Measurements from ENCODE around the gene FAM78A. TPM values are rescaled to one million over a fixed set of nuclear protein-coding genes. Genes with fewer than 3 reads are reported as not detected.

Gene FAM78A
- total and polyA plus RNA-seq, 2 donors (not counting 1 experiment from before 2014, with no cell fraction given): 42.9 to 58.3 TPM

DNA sequence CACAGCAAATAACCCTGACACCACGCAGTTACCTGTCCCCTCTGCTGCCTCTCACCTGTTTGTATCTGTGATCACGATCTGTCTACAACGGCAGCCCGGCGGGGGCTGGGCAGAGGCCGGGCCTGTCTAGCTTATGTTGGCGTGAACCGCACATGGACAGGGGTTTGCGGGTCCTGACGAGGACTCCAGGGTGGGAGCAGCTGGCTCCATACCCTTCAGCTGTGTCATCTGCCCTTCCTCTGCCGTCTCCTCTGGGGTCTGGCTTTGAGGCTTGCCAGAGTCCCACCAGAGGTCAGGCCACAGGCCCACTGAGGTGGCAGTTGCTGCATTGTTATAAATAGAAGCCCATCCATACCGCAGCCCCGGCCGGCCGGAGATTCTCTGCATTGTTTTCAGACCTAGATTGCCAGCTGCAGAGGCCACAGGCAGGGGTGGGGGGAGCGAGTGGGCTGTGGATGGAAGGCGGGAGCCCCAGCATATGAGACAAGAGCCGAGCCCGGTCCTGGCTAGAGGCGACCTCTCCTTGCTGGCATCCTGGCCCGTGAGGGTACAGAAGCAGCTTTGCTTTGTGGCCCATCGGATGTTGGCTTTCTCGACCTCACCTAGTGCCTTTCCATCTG lies 37.8 kb downstream of the FAM78A start:
- Mint-ChIP-seq H3K27ac (peak overlapping the region; percentile 97), H3K9me3 (ENCODE audit: insufficient read depth) (peaks cover 3% of the 10 kb centered on the region), H3K4me1 (peaks cover 20% of the 10 kb centered on the region), H3K4me3 (peak overlapping the region; percentile 92), H3K27me3 (no peaks in the 10 kb centered on the region)
- no peaks in the 10 kb centered on the region for H4K20me1 ChIP-seq (ENCODE audit: control insufficient read depth, insufficient read depth, low read length, poor library complexity, severe bottlenecking)
- no peaks in the 10 kb centered on the region for H3K79me2 ChIP-seq (ENCODE audit: control insufficient read depth, insufficient read depth, low read length)
- POLR2A ChIA-PET: interaction anchor here (0.6 to 3.2 kb wide), 8 partner anchors 15 to 113 kb away, joined by 3 to 16 read pairs (median 8); partner anchors contain the start of genes FAM78A and NUP214
- H3K9ac ChIP-seq (ENCODE audit: low read length): peak overlapping the region; percentile 61
- peaks cover 0 to 11% of the 10 kb centered on the region in 2 experiments for H3K36me3 ChIP-seq (replicated peaks in 1 of 2; ENCODE audit: control extremely low read depth in 1 of 2, control insufficient read depth in 1 of 2, extremely low read depth in 1 of 2, insufficient read depth in 2 of 2, low read length in 1 of 2)
- CTCF ChIA-PET: interaction anchor here (0.9 to 1.9 kb wide), 9 partner anchors 9 to 98 kb away, joined by 3 to 6 read pairs (median 4); no protein-coding TSS in a partner anchor
- H3K4me3 ChIP-seq (ENCODE audit: control extremely low read depth in 1 of 5, extremely low read depth in 1 of 5, insufficient read depth in 1 of 5, low read depth in 2 of 5, low read length in 4 of 5): peak overlapping the region; percentile 27 to 65 (median 46)
- 13% methylated on average over 20 of the region's 23 CpGs for WGBS (ENCODE audit: insufficient coverage)
- DNase-seq (peak; percentile 46), ATAC-seq (ENCODE audit: low read depth) (peak; percentile 31)
- H3K4me2 ChIP-seq (replicated peaks; ENCODE audit: low read depth, low read length, poor library complexity, severe bottlenecking): peak overlapping the region; percentile 86
- H3K27ac ChIP-seq (ENCODE audit: low read length in 2 of 2): peak overlapping the region; percentile 63 to 69
- no peaks in the 10 kb centered on the region for H3K9me3 ChIP-seq (ENCODE audit: control extremely low read depth in 1 of 3, control insufficient read depth in 2 of 3, insufficient read depth in 1 of 3, low read length in 2 of 3)
- no peaks in the 10 kb centered on the region for H3K27me3 ChIP-seq (replicated peaks in 1 of 4; ENCODE audit: control extremely low read depth in 1 of 4, control insufficient read depth in 3 of 4, insufficient read depth in 4 of 4, low read length in 3 of 4)
- H3K4me1 ChIP-seq (ENCODE audit: control insufficient read depth in 2 of 2, insufficient read depth in 2 of 2, low read length in 2 of 2): peaks cover 19 to 27% of the 10 kb centered on the region in 2 donors
- TF ChIP-seq, protein P1, sequence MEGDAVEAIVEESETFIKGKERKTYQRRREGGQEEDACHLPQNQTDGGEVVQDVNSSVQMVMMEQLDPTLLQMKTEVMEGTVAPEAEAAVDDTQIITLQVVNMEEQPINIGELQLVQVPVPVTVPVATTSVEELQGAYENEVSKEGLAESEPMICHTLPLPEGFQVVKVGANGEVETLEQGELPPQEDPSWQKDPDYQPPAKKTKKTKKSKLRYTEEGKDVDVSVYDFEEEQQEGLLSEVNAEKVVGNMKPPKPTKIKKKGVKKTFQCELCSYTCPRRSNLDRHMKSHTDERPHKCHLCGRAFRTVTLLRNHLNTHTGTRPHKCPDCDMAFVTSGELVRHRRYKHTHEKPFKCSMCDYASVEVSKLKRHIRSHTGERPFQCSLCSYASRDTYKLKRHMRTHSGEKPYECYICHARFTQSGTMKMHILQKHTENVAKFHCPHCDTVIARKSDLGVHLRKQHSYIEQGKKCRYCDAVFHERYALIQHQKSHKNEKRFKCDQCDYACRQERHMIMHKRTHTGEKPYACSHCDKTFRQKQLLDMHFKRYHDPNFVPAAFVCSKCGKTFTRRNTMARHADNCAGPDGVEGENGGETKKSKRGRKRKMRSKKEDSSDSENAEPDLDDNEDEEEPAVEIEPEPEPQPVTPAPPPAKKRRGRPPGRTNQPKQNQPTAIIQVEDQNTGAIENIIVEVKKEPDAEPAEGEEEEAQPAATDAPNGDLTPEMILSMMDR (IDR thresholded peaks at IDR 0.05): no peak
- TF ChIP-seq EZH2 (IDR thresholded peaks at IDR 0.05; ENCODE audit: borderline replicate concordance, insufficient read depth, low read depth, low read length, poor library complexity, severe bottlenecking): no peak
- intact Hi-C loops (cut with micrococcal nuclease): loop anchor here (1.0 kb wide), 2 partner anchors 18 to 40 kb away; no protein-coding TSS in a partner anchor
- peak overlapping the region; percentile 97 for H2AFZ ChIP-seq (ENCODE audit: insufficient read depth, low read depth, low read length, poor library complexity, severe bottlenecking)

DNA sequence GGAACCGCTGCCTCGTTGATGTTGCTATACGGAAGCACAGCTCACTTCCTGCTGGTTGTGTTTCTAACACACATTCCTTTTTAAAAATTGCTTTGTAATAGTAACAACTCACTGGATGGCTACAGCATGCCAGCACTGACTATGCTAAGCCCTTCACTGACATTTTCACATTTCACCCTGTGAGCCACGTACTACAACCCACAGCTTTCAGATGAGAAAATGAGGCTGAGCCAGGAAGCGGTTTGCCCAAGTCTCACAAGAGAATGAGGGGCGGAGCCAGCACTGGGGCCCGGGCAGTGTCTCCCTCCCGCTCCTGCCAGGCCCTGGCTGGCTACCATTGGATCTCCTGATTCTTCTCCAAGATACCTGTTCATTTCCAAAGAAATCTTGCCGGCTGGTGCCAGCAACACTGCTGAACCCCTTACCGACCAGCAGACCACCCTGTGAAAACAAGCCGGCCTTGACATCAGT lies 38.3 kb downstream of the FAM78A start:
- Mint-ChIP-seq H3K27ac (peak overlapping the region; percentile 97), H3K4me3 (peak overlapping the region; percentile 92), H3K9me3 (ENCODE audit: insufficient read depth) (peaks cover 2% of the 10 kb centered on the region), H3K4me1 (peaks cover 20% of the 10 kb centered on the region), H3K27me3 (no peaks in the 10 kb centered on the region)
- peak overlapping the region; percentile 86 for H3K4me2 ChIP-seq (replicated peaks; ENCODE audit: low read depth, low read length, poor library complexity, severe bottlenecking)
- H2AFZ ChIP-seq (ENCODE audit: insufficient read depth, low read depth, low read length, poor library complexity, severe bottlenecking): peak overlapping the region; percentile 97
- intact Hi-C loops (cut with micrococcal nuclease): loop anchor here (1.0 kb wide), 2 partner anchors 18 to 40 kb away; no protein-coding TSS in a partner anchor
- H3K9ac ChIP-seq (ENCODE audit: low read length): peak overlapping the region; percentile 61
- CTCF ChIA-PET: interaction anchor here (0.9 to 1.9 kb wide), 7 partner anchors 10 to 98 kb away, joined by 3 to 6 read pairs (median 4); no protein-coding TSS in a partner anchor
- peak; percentile 79 for DNase-seq
- WGBS (ENCODE audit: insufficient coverage): 1% methylated on average over 11 of the region's 11 CpGs
- H3K4me1 ChIP-seq (ENCODE audit: control insufficient read depth in 2 of 2, insufficient read depth in 2 of 2, low read length in 2 of 2): peaks cover 19 to 27% of the 10 kb centered on the region in 2 donors
- H3K27ac ChIP-seq (ENCODE audit: low read length in 2 of 2): peak overlapping the region; percentile 63 to 69
- peaks cover 0 to 15% of the 10 kb centered on the region in 2 experiments for H3K36me3 ChIP-seq (replicated peaks in 1 of 2; ENCODE audit: control extremely low read depth in 1 of 2, control insufficient read depth in 1 of 2, extremely low read depth in 1 of 2, insufficient read depth in 2 of 2, low read length in 1 of 2)
- POLR2A ChIA-PET: interaction anchor here (0.5 to 3.2 kb wide), 9 partner anchors 15 to 347 kb away, joined by 3 to 16 read pairs (median 7); partner anchors contain the start of genes FAM78A and NUP214
- TF ChIP-seq, protein P1 (IDR thresholded peaks at IDR 0.05): no peak
- no peak for TF ChIP-seq EZH2 (IDR thresholded peaks at IDR 0.05; ENCODE audit: borderline replicate concordance, insufficient read depth, low read depth, low read length, poor library complexity, severe bottlenecking)
- H4K20me1 ChIP-seq (ENCODE audit: control insufficient read depth, insufficient read depth, low read length, poor library complexity, severe bottlenecking): no peaks in the 10 kb centered on the region
- H3K9me3 ChIP-seq (ENCODE audit: control extremely low read depth in 1 of 3, control insufficient read depth in 2 of 3, insufficient read depth in 1 of 3, low read length in 2 of 3): no peaks in the 10 kb centered on the region
- H3K79me2 ChIP-seq (ENCODE audit: control insufficient read depth, insufficient read depth, low read length): no peaks in the 10 kb centered on the region
- H3K27me3 ChIP-seq (replicated peaks in 1 of 4; ENCODE audit: control extremely low read depth in 1 of 4, control insufficient read depth in 3 of 4, insufficient read depth in 4 of 4, low read length in 3 of 4): no peaks in the 10 kb centered on the region
- peak overlapping the region; percentile 27 to 65 (median 46) for H3K4me3 ChIP-seq (ENCODE audit: control extremely low read depth in 1 of 5, extremely low read depth in 1 of 5, insufficient read depth in 1 of 5, low read depth in 2 of 5, low read length in 4 of 5)
- peak; percentile 95 for ATAC-seq (ENCODE audit: low read depth)

Measured in B cell (primary cell).